Mucosa of rectum (tissue), 2 donors: ENCODE measurements around the gene BORCS6.

Experiments used
- H3K27ac ChIP-seq, 2 donors: one replicate each; pipeline ENCODE4 v1.7.0; 2013; ENCODE audit warnings: inconsistent platforms in 2 of 2, low read depth in 2 of 2, low read length in 2 of 2
- H3K27me3 ChIP-seq, 2 donors: one replicate each; pipeline ENCODE4 v1.7.0; 2013; ENCODE audit warnings: low read length in 2 of 2; ENCODE audit not compliant: control insufficient read depth in 2 of 2, insufficient read depth in 2 of 2
- H3K36me3 ChIP-seq, 2 donors: one replicate each; pipeline ENCODE4 v1.7.0; 2013; ENCODE audit warnings: low read length in 2 of 2; ENCODE audit not compliant: control insufficient read depth in 2 of 2, insufficient read depth in 2 of 2
- H3K4me1 ChIP-seq, 2 donors: one replicate each; pipeline ENCODE4 v1.7.0; 2013; ENCODE audit warnings: low read length in 2 of 2, mild to moderate bottlenecking in 1 of 2; ENCODE audit not compliant: control insufficient read depth in 2 of 2, insufficient read depth in 2 of 2
- H3K4me3 ChIP-seq, 2 donors: one replicate each; pipeline ENCODE4 v1.7.0; 2013; ENCODE audit warnings: low read length in 2 of 2
- H3K9ac ChIP-seq, 2 donors: one replicate each; pipeline ENCODE4 v1.7.0; 2013; ENCODE audit warnings: low read length in 2 of 2, low read depth in 1 of 2, mild to moderate bottlenecking in 1 of 2
- H3K9me3 ChIP-seq, 2 donors: one replicate each; pipeline ENCODE4 v1.7.0; 2013; ENCODE audit warnings: low read length in 2 of 2; ENCODE audit not compliant: control insufficient read depth in 2 of 2
- donor health status: healthy.
- donor health status: Normal muscosa, but diverticular disease.

BORCS6 gene

GRCh38 chr17:8210761-8211458 lies 20.9 kb upstream of the BORCS6 start:
- Histone ChIP-seq H3K4me3 (peak overlapping the region; percentile 75 to 90), H3K36me3 (no peaks in the 10 kb centered on the region), H3K9me3 (no peaks in the 10 kb centered on the region), H3K27me3 (no peaks in the 10 kb centered on the region), H3K4me1 (peaks cover 9 to 11% of the 10 kb centered on the region in 2 donors), H3K27ac (peak overlapping the region; percentile 65 to 71), H3K9ac (peak overlapping the region; percentile 69 to 72)

GRCh38 chr17:8209907-8210760 lies 20.2 kb upstream of the BORCS6 start, which contains the start of gene AURKB:
TSS of gene AURKB (minus strand) at chr17:8210575. CDS start at chr17:8210224, 351 bp downstream.
- Histone ChIP-seq H3K4me3 (peak within 1 kb of the TSS; percentile 75 to 90), H3K27me3 (no peaks in the 10 kb centered on the region), H3K4me1 (peaks cover 9 to 11% of the 10 kb centered on the region in 2 donors), H3K36me3 (no peaks in the 10 kb centered on the region), H3K9ac (peak within 1 kb of the TSS; percentile 69 to 72), H3K27ac (peak within 1 kb of the TSS; percentile 65 to 71), H3K9me3 (no peaks in the 10 kb centered on the region)

GRCh38 chr17:8206536-8206935 lies 16.6 kb upstream of the BORCS6 start:
- Histone ChIP-seq H3K4me1 (peaks cover 9 to 11% of the 10 kb centered on the region in 2 donors), H3K9ac (no peak overlapping the region), H3K9me3 (no peaks in the 10 kb centered on the region), H3K27me3 (no peaks in the 10 kb centered on the region), H3K4me3 (no peak overlapping the region), H3K36me3 (no peaks in the 10 kb centered on the region), H3K27ac (no peak overlapping the region)

- Histone ChIP-seq H3K4me1 (peaks cover 3 to 5% of the 10 kb centered on the region in 2 donors), H3K9ac (no peak overlapping the region), H3K36me3 (no peaks in the 10 kb centered on the region), H3K4me3 (no peak overlapping the region), H3K27ac (no peak overlapping the region), H3K9me3 (no peaks in the 10 kb centered on the region), H3K27me3 (no peaks in the 10 kb centered on the region)
Observed at GRCh38 chr17:8204761-8205555, 15.0 kb upstream of the BORCS6 start.

- Histone ChIP-seq H3K27ac (peak overlapping the region; percentile 77 to 87), H3K27me3 (no peaks in the 10 kb centered on the region), H3K4me3 (peak overlapping the region; percentile 67), H3K9me3 (no peaks in the 10 kb centered on the region), H3K4me1 (peaks cover 27 to 34% of the 10 kb centered on the region in 2 donors), H3K36me3 (no peaks in the 10 kb centered on the region), H3K9ac (peak overlapping the region; percentile 38 to 63)
Observed at GRCh38 chr17:8192070-8192815, 2.3 kb upstream of the BORCS6 start.

- no peaks in the 10 kb centered on the region for H3K27me3 ChIP-seq
- peak overlapping the region; percentile 47 to 85 for H3K4me3 ChIP-seq
- peak overlapping the region; percentile 77 to 97 for H3K27ac ChIP-seq
- no peaks in the 10 kb centered on the region for H3K9me3 ChIP-seq
- no peaks in the 10 kb centered on the region for H3K36me3 ChIP-seq
- H3K4me1 ChIP-seq, result peaks cover 40 to 46% of the 10 kb centered on the region in 2 donors
- peak overlapping the region in 1 of 2 donors; percentile 61 for H3K9ac ChIP-seq
Observed at GRCh38 chr17:8190506-8190905, 526 bp upstream of the BORCS6 start.

- Histone ChIP-seq H3K27ac (peak overlapping the region; percentile 93 to 97), H3K36me3 (no peaks in the 10 kb centered on the region), H3K9me3 (no peaks in the 10 kb centered on the region), H3K9ac (peak overlapping the region; percentile 77 to 94), H3K4me1 (peaks cover 40 to 47% of the 10 kb centered on the region in 2 donors), H3K4me3 (peak overlapping the region; percentile 85 to 88), H3K27me3 (no peaks in the 10 kb centered on the region)
Observed at GRCh38 chr17:8189041-8189710, 804 bp downstream of the BORCS6 start.

- no peaks in the 10 kb centered on the region for H3K36me3 ChIP-seq
- peak overlapping the region; percentile 97 to 98 for H3K27ac ChIP-seq
- no peaks in the 10 kb centered on the region for H3K9me3 ChIP-seq
- H3K9ac ChIP-seq, result peak overlapping the region; percentile 77 to 94
- no peaks in the 10 kb centered on the region for H3K27me3 ChIP-seq
- peaks cover 40 to 47% of the 10 kb centered on the region in 2 donors for H3K4me1 ChIP-seq
- H3K4me3 ChIP-seq, result peak overlapping the region; percentile 85 to 88
Observed at GRCh38 chr17:8188263-8188839, 1.6 kb downstream of the BORCS6 start.
